HL-60 (cell line): ENCODE measurements around the gene CTF1.

Experiments
- SPI1 ChIP-seq: IDR thresholded peaks from 2 replicates; pipeline ENCODE4 v1.6.1; 2012; ENCODE audit warnings: low read depth, mild to moderate bottlenecking, borderline replicate concordance
- TF ChIP-seq, protein P1 (sequence below): IDR thresholded peaks from 2 replicates; pipeline ENCODE4 v1.6.1; 2012; ENCODE audit warnings: low read depth; ENCODE audit not compliant: insufficient replicate concordance

DNA sequence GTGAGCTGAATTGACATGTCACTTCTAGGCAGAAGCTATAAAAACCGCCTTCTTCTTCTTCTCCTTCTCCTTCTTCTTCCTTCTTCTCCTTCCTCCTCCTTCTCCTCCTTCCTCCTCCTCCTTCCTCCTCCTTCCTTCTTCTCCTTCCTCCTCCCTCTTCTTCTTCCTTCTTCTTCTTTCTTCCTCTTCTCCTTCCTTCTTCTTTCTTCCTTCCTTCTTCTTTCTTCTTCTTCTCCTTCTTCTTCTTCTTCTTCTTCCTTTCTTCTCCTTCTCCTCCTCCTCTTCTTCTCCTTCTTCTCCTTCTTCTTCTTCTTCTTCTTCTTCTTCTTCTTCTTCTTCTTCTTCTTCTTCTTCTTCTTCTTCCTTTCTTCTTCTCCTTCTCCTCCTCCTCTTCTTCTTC is 22.2 kb downstream of the CTF1 start:
- no peak for TF ChIP-seq SPI1
- TF ChIP-seq, protein P1, sequence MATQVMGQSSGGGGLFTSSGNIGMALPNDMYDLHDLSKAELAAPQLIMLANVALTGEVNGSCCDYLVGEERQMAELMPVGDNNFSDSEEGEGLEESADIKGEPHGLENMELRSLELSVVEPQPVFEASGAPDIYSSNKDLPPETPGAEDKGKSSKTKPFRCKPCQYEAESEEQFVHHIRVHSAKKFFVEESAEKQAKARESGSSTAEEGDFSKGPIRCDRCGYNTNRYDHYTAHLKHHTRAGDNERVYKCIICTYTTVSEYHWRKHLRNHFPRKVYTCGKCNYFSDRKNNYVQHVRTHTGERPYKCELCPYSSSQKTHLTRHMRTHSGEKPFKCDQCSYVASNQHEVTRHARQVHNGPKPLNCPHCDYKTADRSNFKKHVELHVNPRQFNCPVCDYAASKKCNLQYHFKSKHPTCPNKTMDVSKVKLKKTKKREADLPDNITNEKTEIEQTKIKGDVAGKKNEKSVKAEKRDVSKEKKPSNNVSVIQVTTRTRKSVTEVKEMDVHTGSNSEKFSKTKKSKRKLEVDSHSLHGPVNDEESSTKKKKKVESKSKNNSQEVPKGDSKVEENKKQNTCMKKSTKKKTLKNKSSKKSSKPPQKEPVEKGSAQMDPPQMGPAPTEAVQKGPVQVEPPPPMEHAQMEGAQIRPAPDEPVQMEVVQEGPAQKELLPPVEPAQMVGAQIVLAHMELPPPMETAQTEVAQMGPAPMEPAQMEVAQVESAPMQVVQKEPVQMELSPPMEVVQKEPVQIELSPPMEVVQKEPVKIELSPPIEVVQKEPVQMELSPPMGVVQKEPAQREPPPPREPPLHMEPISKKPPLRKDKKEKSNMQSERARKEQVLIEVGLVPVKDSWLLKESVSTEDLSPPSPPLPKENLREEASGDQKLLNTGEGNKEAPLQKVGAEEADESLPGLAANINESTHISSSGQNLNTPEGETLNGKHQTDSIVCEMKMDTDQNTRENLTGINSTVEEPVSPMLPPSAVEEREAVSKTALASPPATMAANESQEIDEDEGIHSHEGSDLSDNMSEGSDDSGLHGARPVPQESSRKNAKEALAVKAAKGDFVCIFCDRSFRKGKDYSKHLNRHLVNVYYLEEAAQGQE: no peak
